Stimulated activated CD4-positive, alpha-beta T cell treated with anti-CD3 and anti-CD28 coated beads, Interleukin-1b, Interleukin-23, amount 100 ng/mL, for 1 hour (primary cell): Measurements from ENCODE around the gene TRPT1.
A peak's percentile ranks its signal among the peaks of the same experiment; 100 is the strongest.

Experiments used
- DNase-seq, 2 donors: peaks; one replicate each; pipeline ENCODE4 v3.0.0-alpha.2; 2020; ENCODE audit warnings: low read depth in 2 of 2

The TRPT1 gene

GRCh38 chr11:64230171-64230984 lies 4.4 kb upstream of the TRPT1 start, which contains the start of gene DNAJC4:
Gene DNAJC4 (plus strand): TSS chr11:64230548. CDS start chr11:64230855, 307 bp downstream.
- peak; percentile 69 to 76 for DNase-seq

- no peak for DNase-seq
Measured at GRCh38 chr11:64229744-64230170, 3.8 kb upstream of the TRPT1 start.

- no peak for DNase-seq
Measured at GRCh38 chr11:64229090-64229743, 3.2 kb upstream of the TRPT1 start.

GRCh38 chr11:64227405-64227956 lies 1.5 kb upstream of the TRPT1 start:
- DNase-seq: no peak

GRCh38 chr11:64226507-64227051 lies 593 bp upstream of the TRPT1 start:
- DNase-seq: no peak

GRCh38 chr11:64224891-64225607 lies 937 bp downstream of the TRPT1 start:
- DNase-seq: no peak

GRCh38 chr11:64224151-64224890 lies 1.7 kb downstream of the TRPT1 start:
- DNase-seq: no peak

- DNase-seq: no peak
Measured at GRCh38 chr11:64223001-64223651, 2.9 kb downstream of the TRPT1 start.

- no peak for DNase-seq
Measured at GRCh38 chr11:64222651-64223000, 3.4 kb downstream of the TRPT1 start.

GRCh38 chr11:64220798-64221197 lies 5.2 kb downstream of the TRPT1 start:
- DNase-seq: no peak

- no peak for DNase-seq
Measured at GRCh38 chr11:64220271-64220670, 5.7 kb downstream of the TRPT1 start.

GRCh38 chr11:64219755-64220154 lies 6.2 kb downstream of the TRPT1 start:
- no peak for DNase-seq

- no peak for DNase-seq
Measured at GRCh38 chr11:64219354-64219684, 6.7 kb downstream of the TRPT1 start.

- DNase-seq: no peak
Measured at GRCh38 chr11:64218628-64219353, 7.2 kb downstream of the TRPT1 start.

- no peak for DNase-seq
Measured at GRCh38 chr11:64216879-64217278, 9.1 kb downstream of the TRPT1 start.

- DNase-seq: no peak
Measured at GRCh38 chr11:64211181-64211872, 14.7 kb downstream of the TRPT1 start.

GRCh38 chr11:64210301-64211020 lies 15.5 kb downstream of the TRPT1 start:
- no peak for DNase-seq

- DNase-seq: no peak
Measured at GRCh38 chr11:64209563-64209843, 16.5 kb downstream of the TRPT1 start.
